ENCODE data around the gene TPRN.

- TF ChIP-seq CTCF (IDR thresholded peaks at IDR 0.05) = no peak
- TF ChIP-seq EZH2 (IDR thresholded peaks at IDR 0.05) = no peak
These were observed 35.2 kb downstream of the TPRN start for GRCh38 chr9:137165250-137165836.

All from neural progenitor cell (in vitro differentiated cells).